GM12874 (cell line): ENCODE data around the gene OR2D2.

Experiments used
- CTCF ChIP-seq: IDR thresholded peaks from 2 replicates; pipeline ENCODE4 v1.5.1; 2011; ENCODE audit warnings: low read depth, mild to moderate bottlenecking, control low read depth, low read length, moderate library complexity; ENCODE audit not compliant: insufficient read depth

OR2D2 gene

GRCh38 chr11:6845383-6845782 is 46.9 kb downstream of the OR2D2 start, which contains the start of gene OR10A5:
Gene OR10A5, plus strand, starts transcription at chr11:6845683. Its CDS starts 0 bp downstream, at chr11:6845683.
- no peak for TF ChIP-seq CTCF

- TF ChIP-seq CTCF, result no peak
Measured at GRCh38 chr11:6844356-6844755, 47.9 kb downstream of the OR2D2 start.

- TF ChIP-seq CTCF, result no peak
Measured at GRCh38 chr11:6843670-6844069, 48.6 kb downstream of the OR2D2 start.

GRCh38 chr11:6841694-6842093 is 50.6 kb downstream of the OR2D2 start:
- TF ChIP-seq CTCF, result no peak
